DMS53 (cell line): ENCODE measurements around the gene OR2B6.
"Not testable (repeated sequence)": the region's sequence is repeated elsewhere in the genome, so short reads cannot be mapped to it uniquely, and the experiment has no call there.

Experiments
- DNase-seq: peaks from one replicate; lab custom pipeline; 2025; lab: John Stamatoyannopoulos, UW

OR2B6 gene

GRCh38 chr6:27956941-27957340 lies at the start of gene OR2B6:
TSS of gene OR2B6 (plus strand) at chr6:27957241. CDS start at chr6:27957241, 0 bp downstream.
- no peak for DNase-seq

GRCh38 chr6:27908017-27908416 lies 49.0 kb upstream of the OR2B6 start:
- DNase-seq, result no peak

- no peak for DNase-seq
Observed at GRCh38 chr6:27911956-27912446, 45.0 kb upstream of the OR2B6 start, which contains the start of gene OR2B2. TSS of gene OR2B2 (minus strand) at chr6:27912396. CDS start at chr6:27912319, 77 bp downstream.

GRCh38 chr6:27922949-27923348 lies 34.1 kb upstream of the OR2B6 start:
- no peak for DNase-seq

- no peak for DNase-seq
Observed at GRCh38 chr6:27924179-27924578, 32.9 kb upstream of the OR2B6 start.

GRCh38 chr6:27928041-27928440 lies 29.0 kb upstream of the OR2B6 start:
- DNase-seq, result not testable (repeated sequence)

- DNase-seq, result not testable (repeated sequence)
Observed at GRCh38 chr6:27929930-27930329, 27.1 kb upstream of the OR2B6 start.

GRCh38 chr6:27931209-27931608 lies 25.8 kb upstream of the OR2B6 start:
- DNase-seq, result no peak

GRCh38 chr6:27940766-27941165 lies 16.3 kb upstream of the OR2B6 start:
- DNase-seq, result peak; percentile 3

GRCh38 chr6:27943072-27943471 lies 14.0 kb upstream of the OR2B6 start:
- DNase-seq, result peak; percentile 9

- no peak for DNase-seq
Observed at GRCh38 chr6:27948237-27948636, 8.8 kb upstream of the OR2B6 start.

- DNase-seq, result no peak
Observed at GRCh38 chr6:27951040-27951439, 6.0 kb upstream of the OR2B6 start.

GRCh38 chr6:27957516-27957915 lies 475 bp downstream of the OR2B6 start:
- DNase-seq, result no peak

GRCh38 chr6:27962506-27962905 lies 5.5 kb downstream of the OR2B6 start:
- DNase-seq, result no peak

- no peak for DNase-seq
Observed at GRCh38 chr6:27966044-27966443, 9.0 kb downstream of the OR2B6 start.

GRCh38 chr6:27966816-27967426 lies 9.9 kb downstream of the OR2B6 start:
- no peak for DNase-seq

GRCh38 chr6:27970444-27970843 lies 13.4 kb downstream of the OR2B6 start:
- DNase-seq, result no peak

- DNase-seq, result no peak
Observed at GRCh38 chr6:27972750-27973149, 15.7 kb downstream of the OR2B6 start.

- DNase-seq, result no peak
Observed at GRCh38 chr6:27977387-27977786, 20.3 kb downstream of the OR2B6 start.

- no peak for DNase-seq
Observed at GRCh38 chr6:27978705-27979104, 21.7 kb downstream of the OR2B6 start.

GRCh38 chr6:27980111-27980510 lies 23.1 kb downstream of the OR2B6 start:
- no peak for DNase-seq

GRCh38 chr6:27986928-27987725 lies 30.1 kb downstream of the OR2B6 start:
- DNase-seq, result no peak

- DNase-seq, result no peak
Observed at GRCh38 chr6:27994616-27995015, 37.6 kb downstream of the OR2B6 start.
